HepG2 (cell line): ENCODE results near the gene PDLIM5. TPM values are rescaled to one million over a fixed set of nuclear protein-coding genes. Genes with fewer than 3 reads are reported as not detected.

Experiments
- ATAC-seq: fragments of 200-7000 bp; cut with Tn5 transposase; 3 replicates; pipeline ENCODE4 v1.9.1; 2020; ENCODE audit warnings: mild to moderate bottlenecking, moderate library complexity
- BruUV-seq: library from RNA; stranded (reverse); fragments of 400-500 nt; replicated peaks from 2 replicates; lab custom pipeline; 2021; lab: Mats Ljungman, UMichigan
- CTCF ChIA-PET: fragments of 300-600 bp; formaldehyde crosslinking; extraction: SDS; loops from one replicate; lab custom pipeline; 2021; ENCODE audit warnings: low total read pairs, inconsistent platforms, low intra/inter-chr PET ratio; lab: Yijun Ruan, JAX
- POLR2A ChIA-PET: fragments of 350-600 bp; sonication (Branson Sonifier 250); formaldehyde crosslinking; loops from one replicate; lab custom pipeline; 2020; ENCODE audit warnings: antibody characterized with exemption, inconsistent platforms; lab: Yijun Ruan, JAX
- DNase-seq: peaks from one replicate; pipeline ENCODE4 v3.0.0-alpha.2; 2015; ENCODE audit warnings: low spot score
- FAIRE-seq: peaks from 3 replicates; lab custom pipeline; 2011; peaks lifted over from hg19 to GRCh38; lab: Jason Lieb, UNC
- H2AFZ ChIP-seq: one replicate; pipeline ENCODE4 v1.6.1; 2011; ENCODE audit warnings: low read length, inconsistent platforms
- H3K27ac ChIP-seq: fragments of 300-600 bp; 3 replicates; pipeline ENCODE4 v1.8.0; 2011; ENCODE audit warnings: mixed run types, mild to moderate bottlenecking, mixed read lengths, low read length, inconsistent platforms; ENCODE audit not compliant: insufficient read depth; ENCODE audit errors: extremely low read length
- H3K27me3 ChIP-seq, 2 experiments: fragments of 200-600 bp in 1 of 2; 2 replicates in 1 of 2; 3 replicates in 1 of 2; pipeline versions ENCODE4 v1.6.0 to v1.8.0; 2011; ENCODE audit warnings: low read length in 2 of 2, mild to moderate bottlenecking in 2 of 2, moderate library complexity in 2 of 2, inconsistent platforms in 1 of 2; ENCODE audit not compliant: insufficient read depth in 2 of 2, control insufficient read depth in 1 of 2
- H3K36me3 ChIP-seq, 2 experiments: fragments of 200-600 bp in 1 of 2; replicated peaks in 1 of 2; 2 replicates in 1 of 2; 3 replicates in 1 of 2; pipeline versions ENCODE4 v1.5.1 to v1.8.0; 2011; ENCODE audit warnings: low read length in 2 of 2, inconsistent platforms in 1 of 2; ENCODE audit not compliant: insufficient read depth in 2 of 2, control insufficient read depth in 1 of 2
- H3K4me1 ChIP-seq: 2 replicates; pipeline ENCODE4 v1.5.1; 2012; ENCODE audit warnings: low read length, inconsistent platforms; ENCODE audit not compliant: insufficient read depth
- H3K4me2 ChIP-seq: 2 replicates; pipeline ENCODE4 v1.6.0; 2011; ENCODE audit warnings: low read depth, low read length, inconsistent platforms
- H3K4me3 ChIP-seq, 3 experiments: fragments of 200-600 bp in 1 of 3; sonication (generic), shearing (Covaris generic) in 1 of 3; replicated peaks in 1 of 3; 2 replicates each; pipeline ENCODE4 v1.5.1; 2011 to 2016; ENCODE audit warnings: low read length in 3 of 3, inconsistent platforms in 2 of 3, low read depth in 2 of 3, mild to moderate bottlenecking in 2 of 3, control low read depth in 1 of 3, mixed read lengths in 1 of 3; ENCODE audit not compliant: insufficient read depth in 1 of 3
- H3K79me2 ChIP-seq: one replicate; pipeline ENCODE4 v1.6.1; 2011; ENCODE audit warnings: low read length, inconsistent platforms; ENCODE audit not compliant: insufficient read depth
- H3K9ac ChIP-seq: 2 replicates; pipeline ENCODE4 v1.6.0; 2011; ENCODE audit warnings: mild to moderate bottlenecking, low read depth, low read length, inconsistent platforms; ENCODE audit not compliant: insufficient read depth
- H3K9me3 ChIP-seq: 2 replicates; pipeline ENCODE4 v1.5.1; 2012; ENCODE audit warnings: mild to moderate bottlenecking, low read length
- H4K20me1 ChIP-seq: 2 replicates; pipeline ENCODE4 v1.6.0; 2011; ENCODE audit warnings: inconsistent platforms, mild to moderate bottlenecking, low read length, moderate library complexity; ENCODE audit not compliant: insufficient read depth
- ERF ChIP-seq: IDR thresholded peaks from 2 replicates; pipeline ENCODE4 v1.6.1; 2018; ENCODE audit warnings: missing biosample characterization, missing genetic modification reagents
- GABPA ChIP-seq, 2 experiments: IDR thresholded peaks; 2 replicates each; pipeline ENCODE4 v1.6.1; 2011 to 2016; ENCODE audit warnings: low read depth in 2 of 2, low read length in 1 of 2, missing biosample characterization in 1 of 2, missing genetic modification characterization in 1 of 2
- HBP1 ChIP-seq: IDR thresholded peaks from 2 replicates; pipeline ENCODE4 v1.6.1; 2016; ENCODE audit warnings: low read depth, control low read depth
- IRF2 ChIP-seq: IDR thresholded peaks from 2 replicates; pipeline ENCODE4 v1.6.1; 2018; ENCODE audit warnings: missing genetic modification reagents, missing compliant biosample characterization
- POLR2A ChIP-seq, 2 experiments: IDR thresholded peaks; 2 replicates each; pipeline ENCODE4 v1.6.1; 2011; ENCODE audit warnings: low read depth in 2 of 2, low read length in 2 of 2, mild to moderate bottlenecking in 1 of 2, moderate library complexity in 1 of 2; ENCODE audit not compliant: insufficient read depth in 1 of 2
- SAP130 ChIP-seq: IDR thresholded peaks from 2 replicates; pipeline ENCODE4 v1.6.1; 2016; ENCODE audit warnings: low read depth
- SP5 ChIP-seq: IDR thresholded peaks from 2 replicates; pipeline ENCODE4 v1.6.1; 2016; ENCODE audit warnings: low read depth, borderline replicate concordance
- SRSF1 ChIP-seq: fragments of 200-400 bp; formaldehyde crosslinking; optimal IDR thresholded peaks from 2 replicates; pipeline ENCODE3; 2017; ENCODE audit warnings: mild to moderate bottlenecking, low read depth, low read length, moderate library complexity
- ZEB1 ChIP-seq: IDR thresholded peaks from 2 replicates; pipeline ENCODE4 v1.6.1; 2012; ENCODE audit warnings: mild to moderate bottlenecking, low read depth, inconsistent platforms; ENCODE audit not compliant: insufficient replicate concordance
- ZNF569 ChIP-seq: sonication (generic); formaldehyde crosslinking; IDR thresholded peaks from 2 replicates; pipeline ENCODE4 v1.5.0; 2020; ENCODE audit warnings: mild to moderate bottlenecking, missing genetic modification reagents, moderate library complexity, borderline replicate concordance
- ZNF703 ChIP-seq: sonication (generic); formaldehyde crosslinking; IDR thresholded peaks from 2 replicates; pipeline ENCODE4 v1.5.1; 2020; ENCODE audit warnings: missing genetic modification reagents, mild to moderate bottlenecking, moderate library complexity, borderline replicate concordance
- WGBS: methylation state at CpG from one replicate; pipeline ENCODE4 v1.1.6; 2017; ENCODE audit warnings: low lambda C conversion rate; 5-methylcytosine and 5-hydroxymethylcytosine counted together
- in situ Hi-C: cut with HindIII; loops from 2 replicates; pipeline ENCODE4 v1.10.0; 2017; ENCODE audit warnings: low pct_unique_long_range_greater_than_20kb; ENCODE audit not compliant: extremely low pct_ligation_motif_present
- intact Hi-C: fragments of 100-400 bp; cut with micrococcal nuclease; formaldehyde crosslinking; loops from one replicate; pipeline ENCODE4 v1.10.0; 2022; ENCODE audit not compliant: unreplicated experiment
- polyA plus RNA-seq, 8 experiments: library from polyadenylated mRNA; depleted of rRNA in 3 of 8; stranded (reverse) in 7 of 8; unstranded in 1 of 8; fragments of >200 nt; fragmentation: Illumina TruSeq in 4 of 8; extraction: Trizol in 4 of 8; gene quantifications; 2 replicates each; pipeline versions ENCODE4 v1.2.1 to v1.2.3, GENCODE V29; 2011 to 2016; ENCODE audit warnings: low read depth in 4 of 8, missing spikeins in 1 of 8, mixed read lengths in 1 of 8; ENCODE audit not compliant: insufficient read depth in 1 of 8
- total RNA-seq, 5 experiments: library from RNA; depleted of rRNA; stranded (reverse); fragments of >200 nt; fragmentation: Illumina TruSeq; extraction: Trizol; gene quantifications; 2 replicates each; pipeline ENCODE4 v1.2.3, GENCODE V29; 2016; ENCODE audit warnings: low read depth in 1 of 5
- TF ChIP-seq, protein P1 (sequence below): sonication (generic); formaldehyde crosslinking; IDR thresholded peaks from 2 replicates; pipeline ENCODE4 v1.8.0; 2022; ENCODE audit warnings: mild to moderate bottlenecking, missing genetic modification reagents, moderate library complexity
- TF ChIP-seq, protein P2 (sequence below): IDR thresholded peaks from 2 replicates; pipeline ENCODE4 v1.6.1; 2016; ENCODE audit warnings: missing genetic modification reagents, missing compliant biosample characterization

The PDLIM5 gene
- total and polyA plus RNA-seq, 2 of the 13 experiments (the other 11 are each of a cell fraction or from before 2014, with no cell fraction given) = 52.8 to 119 TPM

GRCh38 chr4:94453391-94453963, 1.7 kb downstream of the PDLIM5 start (continued):
- TF ChIP-seq, protein P1, sequence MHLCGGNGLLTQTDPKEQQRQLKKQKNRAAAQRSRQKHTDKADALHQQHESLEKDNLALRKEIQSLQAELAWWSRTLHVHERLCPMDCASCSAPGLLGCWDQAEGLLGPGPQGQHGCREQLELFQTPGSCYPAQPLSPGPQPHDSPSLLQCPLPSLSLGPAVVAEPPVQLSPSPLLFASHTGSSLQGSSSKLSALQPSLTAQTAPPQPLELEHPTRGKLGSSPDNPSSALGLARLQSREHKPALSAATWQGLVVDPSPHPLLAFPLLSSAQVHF (CRISPR knock-in tag) = no peak
- TF ChIP-seq ZNF569 (CRISPR knock-in tag) (no peak), ZEB1 (peak; percentile 21), SRSF1 (no peak), GABPA (IDR thresholded peaks at IDR 0.05; ENCODE audit: low read depth, low read length) (no peak), GABPA (CRISPR knock-in tag; IDR thresholded peaks at IDR 0.05; ENCODE audit: low read depth) (peak; percentile 37; the same call in 1 of the 2 replicates), SP5 (no peak), ZNF703 (CRISPR knock-in tag) (no peak), ERF (CRISPR knock-in tag) (no peak; the same call in 1 of the 2 replicates)

DNA sequence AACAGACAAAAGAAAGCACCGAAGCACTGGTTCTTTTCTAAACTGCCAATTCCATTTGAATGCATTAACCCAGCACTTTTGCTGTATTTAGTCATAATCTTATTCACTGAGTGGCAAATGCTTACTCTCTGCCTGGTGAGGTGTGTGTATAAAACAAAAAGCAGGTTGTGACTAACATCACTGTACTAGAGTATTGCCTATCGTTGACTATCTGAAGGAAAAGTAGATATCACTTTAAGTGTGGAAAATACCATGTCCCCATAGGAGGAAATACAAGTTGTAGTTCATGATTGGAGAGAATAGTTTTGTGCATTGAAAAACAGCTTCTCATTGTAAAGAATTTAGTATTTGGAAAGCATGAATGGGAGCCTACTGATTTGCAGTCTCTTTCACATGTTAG, 2.7 kb downstream of the PDLIM5 start:
- no TSS peak for BruUV-seq
- CTCF ChIA-PET = no interaction called here
- no peak for DNase-seq

More for the DNA sequence above, 2.7 kb downstream of the PDLIM5 start:
- Histone ChIP-seq H2AFZ (no peak overlapping the region), H3K4me3 (peak overlapping the region; percentile 90 to 96 (median 93); a peak in 5 of 6 replicates), H3K79me2 (peaks cover 73% of the 10 kb centered on the region), H3K9me3 (no peaks in the 10 kb centered on the region), H3K9ac (peak overlapping the region; percentile 89), H3K27me3 (no peaks in the 10 kb centered on the region; a peak in 1 of 5 replicates), H3K27ac (peak overlapping the region; percentile 91), H3K4me2 (peak overlapping the region; percentile 87), H3K36me3 (no peaks in the 10 kb centered on the region), H3K4me1 (peaks cover 62% of the 10 kb centered on the region), H4K20me1 (peaks cover 11% of the 10 kb centered on the region; the same call in 1 of the 2 replicates)
- ATAC-seq (no peak), FAIRE-seq (no peak)
- POLR2A ChIA-PET = interaction anchor here (0.6 to 5.2 kb wide), 5 partner anchors 13 to 97 kb away, joined by 3 to 94 read pairs (median 4); no protein-coding TSS in a partner anchor
- intact Hi-C loops (loop anchor here (5.0 kb wide), 2 partner anchors 53 to 108 kb away; no protein-coding TSS in a partner anchor), in situ Hi-C loops (loop anchor here (5.0 to 10.0 kb wide), 2 partner anchors 47 to 90 kb away; no protein-coding TSS in a partner anchor)
- WGBS = 6% methylated on average over 2 of the region's 2 CpGs
- peak; percentile 33; the same call in 1 of the 2 replicates for TF ChIP-seq IRF2 (CRISPR knock-in tag)
- TF ChIP-seq HBP1 (CRISPR knock-in tag) = no peak
- peak; percentile 8; the same call in 1 of the 2 replicates for TF ChIP-seq SAP130
- 0 out of 4 replicates have a peak, but pooled peaks of 1 of the 2 experiments have one; percentile 25 for TF ChIP-seq POLR2A (IDR thresholded peaks at IDR 0.05; ENCODE audit: insufficient read depth in 1 of 2, low read depth in 2 of 2, low read length in 2 of 2)
- TF ChIP-seq, protein P2, sequence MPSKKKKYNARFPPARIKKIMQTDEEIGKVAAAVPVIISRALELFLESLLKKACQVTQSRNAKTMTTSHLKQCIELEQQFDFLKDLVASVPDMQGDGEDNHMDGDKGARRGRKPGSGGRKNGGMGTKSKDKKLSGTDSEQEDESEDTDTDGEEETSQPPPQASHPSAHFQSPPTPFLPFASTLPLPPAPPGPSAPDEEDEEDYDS (CRISPR knock-in tag) = 0 out of 2 replicates have a peak, but pooled peaks have one; percentile 8
